Measurements from ENCODE around the gene PSMB7.

PSMB7 gene

GRCh38 chr9:124455820-124456219 lies 40.6 kb upstream of the PSMB7 start:
- TF ChIP-seq CTCF (conservative IDR thresholded peaks at IDR 0.05): no peak
- TF ChIP-seq ZFX (IDR thresholded peaks at IDR 0.05): no peak
- H3K27ac ChIP-seq: no peak overlapping the region

GRCh38 chr9:124454791-124455443 lies 39.7 kb upstream of the PSMB7 start:
- TF ChIP-seq ZFX (IDR thresholded peaks at IDR 0.05) (no peak), CTCF (conservative IDR thresholded peaks at IDR 0.05) (no peak)
- no peak overlapping the region for H3K27ac ChIP-seq

GRCh38 chr9:124454296-124454695 lies 39.1 kb upstream of the PSMB7 start:
- H3K27ac ChIP-seq: no peak overlapping the region

GRCh38 chr9:124453586-124454191 lies 38.4 kb upstream of the PSMB7 start:
- peak overlapping the region; percentile 75 for H3K27ac ChIP-seq
- TF ChIP-seq ZFX (IDR thresholded peaks at IDR 0.05) (no peak), CTCF (conservative IDR thresholded peaks at IDR 0.05) (no peak)

More at GRCh38 chr9:124454296-124454695, 39.1 kb upstream of the PSMB7 start:
- TF ChIP-seq ZFX (IDR thresholded peaks at IDR 0.05) (no peak), CTCF (conservative IDR thresholded peaks at IDR 0.05) (no peak)

GRCh38 chr9:124452841-124453585 lies 37.8 kb upstream of the PSMB7 start:
- TF ChIP-seq CTCF (conservative IDR thresholded peaks at IDR 0.05) (no peak), ZFX (IDR thresholded peaks at IDR 0.05) (0 out of 2 replicates have a peak, but pooled peaks have one; percentile 12)
- H3K27ac ChIP-seq: peak overlapping the region; percentile 75

- TF ChIP-seq CTCF (conservative IDR thresholded peaks at IDR 0.05) (no peak), ZFX (IDR thresholded peaks at IDR 0.05) (no peak)
- peak overlapping the region; percentile 75 for H3K27ac ChIP-seq
Measured at GRCh38 chr9:124452326-124452725, 37.1 kb upstream of the PSMB7 start.
